ENCODE results near the gene ACTR1A.
"Not testable (repeated sequence)": the region's sequence is repeated elsewhere in the genome, so short reads cannot be mapped to it uniquely, and the experiment has no call there.

The ACTR1A gene

GRCh38 chr10:102501201-102502028 lies 1.1 kb downstream of the ACTR1A start:
- H3K4me2 ChIP-seq (ENCODE audit: low read length, poor library complexity, severe bottlenecking): peak overlapping the region; percentile 70
- H3K18ac ChIP-seq (ENCODE audit: low read depth in 1 of 2, low read length in 2 of 2): no peak overlapping the region
- no peak overlapping the region for H2BK5ac ChIP-seq (ENCODE audit: low read depth, low read length, poor library complexity, severe bottlenecking)
- no peak overlapping the region for H2BK12ac ChIP-seq (ENCODE audit: low read length in 2 of 2)
- H3K4me1 ChIP-seq (ENCODE audit: control insufficient read depth, insufficient read depth, low read depth, low read length): peaks cover 12% of the 10 kb centered on the region
- H2BK15ac ChIP-seq (ENCODE audit: low read depth, poor library complexity, severe bottlenecking): no peak overlapping the region
- H4K8ac ChIP-seq (ENCODE audit: low read length): no peak overlapping the region
- H3K23ac ChIP-seq (ENCODE audit: low read length in 2 of 2): no peak overlapping the region
- no peak overlapping the region for H4K91ac ChIP-seq (ENCODE audit: low read length)
- H3K14ac ChIP-seq (ENCODE audit: low read length in 2 of 2): no peak overlapping the region
- 3% methylated on average over 21 of the region's 23 CpGs for WGBS
- H3K4ac ChIP-seq (ENCODE audit: low read depth in 1 of 2, low read length in 2 of 2): peak overlapping the region in 1 of 2 experiments; percentile 6
- no peak overlapping the region for H2AFZ ChIP-seq (ENCODE audit: low read depth, low read length)
- H2BK120ac ChIP-seq (ENCODE audit: low read depth, low read length): no peak overlapping the region
- peak overlapping the region; percentile 45 to 91 for H3K4me3 ChIP-seq (ENCODE audit: insufficient read depth in 1 of 2, low read depth in 1 of 2, low read length in 2 of 2)
- H3K9ac ChIP-seq (ENCODE audit: low read length): peak overlapping the region; percentile 92
- H3K27ac ChIP-seq (ENCODE audit: low read length, poor library complexity, severe bottlenecking): peak overlapping the region; percentile 44
- H2AK5ac ChIP-seq (ENCODE audit: low read length, severe bottlenecking): no peak overlapping the region
- no peak for DNase-seq
- no peaks in the 10 kb centered on the region for H3K27me3 ChIP-seq (ENCODE audit: control insufficient read depth in 1 of 2, insufficient read depth in 1 of 2, low read length in 2 of 2)
- H3K79me1 ChIP-seq (replicated peaks; ENCODE audit: low read length, poor library complexity, severe bottlenecking): peaks cover 8% of the 10 kb centered on the region
- H3K36me3 ChIP-seq (ENCODE audit: control insufficient read depth in 1 of 2, insufficient read depth in 2 of 2, low read depth in 1 of 2, low read length in 2 of 2): peaks cover 3 to 7% of the 10 kb centered on the region in 2 experiments
- no peaks in the 10 kb centered on the region for H3K9me3 ChIP-seq (ENCODE audit: control insufficient read depth, low read length)

DNA sequence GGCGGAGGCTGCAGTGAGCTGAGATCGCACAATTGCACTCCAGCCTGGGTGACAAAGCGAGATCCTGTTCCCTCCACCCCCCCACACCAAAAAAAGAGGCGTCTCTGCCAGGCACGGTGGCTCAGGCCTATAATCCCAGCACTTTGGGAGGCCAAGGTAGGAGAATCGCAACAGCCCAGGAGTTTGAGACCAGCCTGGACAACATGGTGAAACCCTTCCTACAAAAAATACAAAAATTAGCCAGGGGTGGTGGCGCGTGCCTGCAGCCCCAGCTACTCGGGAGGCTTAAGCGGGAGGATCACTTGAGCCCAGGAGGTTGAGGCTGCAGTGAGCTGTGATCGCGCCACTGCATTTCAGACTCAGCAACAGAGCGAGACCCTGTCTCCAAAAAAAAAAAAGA lies 1.8 kb downstream of the ACTR1A start:
- not testable (repeated sequence) for H2BK5ac ChIP-seq (ENCODE audit: low read depth, low read length, poor library complexity, severe bottlenecking); H2BK12ac ChIP-seq (ENCODE audit: low read length in 2 of 2); H3K27me3 ChIP-seq (ENCODE audit: control insufficient read depth in 1 of 2, insufficient read depth in 1 of 2, low read length in 2 of 2); H3K9me3 ChIP-seq (ENCODE audit: control insufficient read depth, low read length); H3K18ac ChIP-seq (ENCODE audit: low read depth in 1 of 2, low read length in 2 of 2); H2BK120ac ChIP-seq (ENCODE audit: low read depth, low read length); H2BK15ac ChIP-seq (ENCODE audit: low read depth, poor library complexity, severe bottlenecking); H2AK5ac ChIP-seq (ENCODE audit: low read length, severe bottlenecking); DNase-seq; H3K23ac ChIP-seq (ENCODE audit: low read length in 2 of 2); H3K27ac ChIP-seq (ENCODE audit: low read length, poor library complexity, severe bottlenecking); H4K91ac ChIP-seq (ENCODE audit: low read length); H3K79me1 ChIP-seq (replicated peaks; ENCODE audit: low read length, poor library complexity, severe bottlenecking); H3K4ac ChIP-seq (ENCODE audit: low read depth in 1 of 2, low read length in 2 of 2); H2AFZ ChIP-seq (ENCODE audit: low read depth, low read length); H3K14ac ChIP-seq (ENCODE audit: low read length in 2 of 2)
- Histone ChIP-seq H3K36me3 (ENCODE audit: control insufficient read depth in 1 of 2, insufficient read depth in 2 of 2, low read depth in 1 of 2, low read length in 2 of 2) (peaks cover 3 to 12% of the 10 kb centered on the region in 2 experiments), H3K4me3 (ENCODE audit: insufficient read depth in 1 of 2, low read depth in 1 of 2, low read length in 2 of 2) (peak overlapping the region in 1 of 2 experiments; percentile 91), H3K4me2 (ENCODE audit: low read length, poor library complexity, severe bottlenecking) (peak overlapping the region; percentile 25), H3K4me1 (ENCODE audit: control insufficient read depth, insufficient read depth, low read depth, low read length) (peaks cover 10% of the 10 kb centered on the region), H4K8ac (ENCODE audit: low read length) (peak overlapping the region; percentile 21), H3K9ac (ENCODE audit: low read length) (peak overlapping the region; percentile 92)
- WGBS: 97% methylated on average over 12 of the region's 13 CpGs

GRCh38 chr10:102499356-102499755 lies 3.2 kb downstream of the ACTR1A start:
- H3K27ac ChIP-seq (ENCODE audit: low read length, poor library complexity, severe bottlenecking): no peak overlapping the region
- H2AFZ ChIP-seq (ENCODE audit: low read depth, low read length): no peak overlapping the region
- WGBS: 96% methylated on average over 3 of the region's 3 CpGs
- no peak for DNase-seq
- no peak overlapping the region for H3K23ac ChIP-seq (ENCODE audit: low read length in 2 of 2)
- peaks cover 7 to 12% of the 10 kb centered on the region in 2 experiments for H3K36me3 ChIP-seq (ENCODE audit: control insufficient read depth in 1 of 2, insufficient read depth in 2 of 2, low read depth in 1 of 2, low read length in 2 of 2)
- peak overlapping the region; percentile 30 for H3K9ac ChIP-seq (ENCODE audit: low read length)
- H2BK120ac ChIP-seq (ENCODE audit: low read depth, low read length): no peak overlapping the region
- peaks cover 5% of the 10 kb centered on the region for H3K4me1 ChIP-seq (ENCODE audit: control insufficient read depth, insufficient read depth, low read depth, low read length)
- peaks cover under 1% of the 10 kb centered on the region for H3K79me1 ChIP-seq (replicated peaks; ENCODE audit: low read length, poor library complexity, severe bottlenecking)
- no peak overlapping the region for H2BK5ac ChIP-seq (ENCODE audit: low read depth, low read length, poor library complexity, severe bottlenecking)
- no peak overlapping the region for H2BK15ac ChIP-seq (ENCODE audit: low read depth, poor library complexity, severe bottlenecking)
- H4K91ac ChIP-seq (ENCODE audit: low read length): no peak overlapping the region
- no peak overlapping the region for H3K4me2 ChIP-seq (ENCODE audit: low read length, poor library complexity, severe bottlenecking)
- no peak overlapping the region for H2BK12ac ChIP-seq (ENCODE audit: low read length in 2 of 2)
- no peak overlapping the region for H3K14ac ChIP-seq (ENCODE audit: low read length in 2 of 2)
- no peak overlapping the region for H2AK5ac ChIP-seq (ENCODE audit: low read length, severe bottlenecking)
- H3K27me3 ChIP-seq (ENCODE audit: control insufficient read depth in 1 of 2, insufficient read depth in 1 of 2, low read length in 2 of 2): no peaks in the 10 kb centered on the region
- H3K9me3 ChIP-seq (ENCODE audit: control insufficient read depth, low read length): no peaks in the 10 kb centered on the region
- no peak overlapping the region for H3K4me3 ChIP-seq (ENCODE audit: insufficient read depth in 1 of 2, low read depth in 1 of 2, low read length in 2 of 2)
- H3K18ac ChIP-seq (ENCODE audit: low read depth in 1 of 2, low read length in 2 of 2): no peak overlapping the region
- no peak overlapping the region for H3K4ac ChIP-seq (ENCODE audit: low read depth in 1 of 2, low read length in 2 of 2)
- no peak overlapping the region for H4K8ac ChIP-seq (ENCODE audit: low read length)

- DNase-seq: no peak
- Histone ChIP-seq H3K27me3 (ENCODE audit: control insufficient read depth in 1 of 2, insufficient read depth in 1 of 2, low read length in 2 of 2) (no peaks in the 10 kb centered on the region), H2BK5ac (ENCODE audit: low read depth, low read length, poor library complexity, severe bottlenecking) (no peak overlapping the region), H4K91ac (ENCODE audit: low read length) (no peak overlapping the region), H3K4me1 (ENCODE audit: control insufficient read depth, insufficient read depth, low read depth, low read length) (peaks cover 15% of the 10 kb centered on the region), H2BK12ac (ENCODE audit: low read length in 2 of 2) (no peak overlapping the region), H3K4me3 (ENCODE audit: insufficient read depth in 1 of 2, low read depth in 1 of 2, low read length in 2 of 2) (no peak overlapping the region), H3K9ac (ENCODE audit: low read length) (no peak overlapping the region), H3K4me2 (ENCODE audit: low read length, poor library complexity, severe bottlenecking) (no peak overlapping the region), H3K14ac (ENCODE audit: low read length in 2 of 2) (no peak overlapping the region), H2AFZ (ENCODE audit: low read depth, low read length) (no peak overlapping the region), H3K9me3 (ENCODE audit: control insufficient read depth, low read length) (no peaks in the 10 kb centered on the region), H2AK5ac (ENCODE audit: low read length, severe bottlenecking) (no peak overlapping the region), H3K18ac (ENCODE audit: low read depth in 1 of 2, low read length in 2 of 2) (no peak overlapping the region), H3K23ac (ENCODE audit: low read length in 2 of 2) (no peak overlapping the region), H3K27ac (ENCODE audit: low read length, poor library complexity, severe bottlenecking) (no peak overlapping the region), H3K36me3 (ENCODE audit: control insufficient read depth in 1 of 2, insufficient read depth in 2 of 2, low read depth in 1 of 2, low read length in 2 of 2) (peaks cover 12 to 16% of the 10 kb centered on the region in 2 experiments), H2BK15ac (ENCODE audit: low read depth, poor library complexity, severe bottlenecking) (no peak overlapping the region), H3K79me1 (replicated peaks; ENCODE audit: low read length, poor library complexity, severe bottlenecking) (no peaks in the 10 kb centered on the region), H3K4ac (ENCODE audit: low read depth in 1 of 2, low read length in 2 of 2) (no peak overlapping the region), H4K8ac (ENCODE audit: low read length) (no peak overlapping the region), H2BK120ac (ENCODE audit: low read depth, low read length) (no peak overlapping the region)
- WGBS: 100% methylated on average over 1 of the region's 1 CpG
These were observed 5.0 kb downstream of the ACTR1A start for GRCh38 chr10:102497545-102497944.
